GM18519 (cell line): ENCODE data around the gene GRB10.

Experiments used
- ATAC-seq: cut with Tn5 transposase; IDR thresholded peaks from one replicate; pipeline ENCODE4 v1.9.1; 2021; ENCODE audit warnings: mild to moderate bottlenecking, moderate library complexity; ENCODE audit not compliant: unreplicated experiment, low FRiP score

GRB10 gene

GRCh38 chr7:50660040-50660829 lies 122.5 kb downstream of the GRB10 start:
- no peak for ATAC-seq

GRCh38 chr7:50659329-50659965 lies 123.2 kb downstream of the GRB10 start:
- ATAC-seq = no peak

GRCh38 chr7:50658696-50659095 lies 124.0 kb downstream of the GRB10 start:
- no peak for ATAC-seq

- no peak for ATAC-seq
Observed at GRCh38 chr7:50657912-50658311, 124.8 kb downstream of the GRB10 start.

GRCh38 chr7:50657341-50657873 lies 125.3 kb downstream of the GRB10 start:
- ATAC-seq = no peak

GRCh38 chr7:50656141-50656895 lies 126.4 kb downstream of the GRB10 start:
- no peak for ATAC-seq

- ATAC-seq = no peak
Observed at GRCh38 chr7:50655490-50655889, 127.2 kb downstream of the GRB10 start.

- no peak for ATAC-seq
Observed at GRCh38 chr7:50655020-50655419, 127.7 kb downstream of the GRB10 start.

- no peak for ATAC-seq
Observed at GRCh38 chr7:50653981-50654425, 128.7 kb downstream of the GRB10 start.

- no peak for ATAC-seq
Observed at GRCh38 chr7:50653126-50653864, 129.4 kb downstream of the GRB10 start.

GRCh38 chr7:50652400-50653125 lies 130.1 kb downstream of the GRB10 start:
- no peak for ATAC-seq

- peak; percentile 86 for ATAC-seq
Observed at GRCh38 chr7:50651271-50651989, 131.3 kb downstream of the GRB10 start.

- no peak for ATAC-seq
Observed at GRCh38 chr7:50650057-50650664, 132.5 kb downstream of the GRB10 start.

GRCh38 chr7:50649259-50649885 lies 133.3 kb downstream of the GRB10 start:
- no peak for ATAC-seq

GRCh38 chr7:50648570-50649169 lies 134.0 kb downstream of the GRB10 start:
- no peak for ATAC-seq

GRCh38 chr7:50648076-50648475 lies 134.6 kb downstream of the GRB10 start:
- ATAC-seq = no peak

- ATAC-seq = no peak
Observed at GRCh38 chr7:50647286-50647980, 135.3 kb downstream of the GRB10 start.
